ENCODE measurements around the gene ADAMTS18. TPM values are rescaled to one million over a fixed set of nuclear protein-coding genes. Genes with fewer than 3 reads are reported as not detected.

The ADAMTS18 gene
- polyA plus RNA-seq, 2 of the 4 experiments (the other 2 are of a cell fraction): 0.03 TPM; not detected in 1

- no peaks in the 10 kb centered on the region for H3K4me1 ChIP-seq
- ChIA-PET CTCF (no interaction called here), POLR2A (no interaction called here)
- H3K27ac ChIP-seq: no peak overlapping the region
- no peak for ATAC-seq
- H3K9me3 ChIP-seq: no peaks in the 10 kb centered on the region
- no peak overlapping the region for H3K4me3 ChIP-seq
- TF ChIP-seq POLR2A (IDR thresholded peaks at IDR 0.05; ENCODE audit: low read length): no peak
- no peak for TF ChIP-seq ZC3H11A (IDR thresholded peaks at IDR 0.05)
- no peak for TF ChIP-seq CBX2 (IDR thresholded peaks at IDR 0.05; ENCODE audit: borderline replicate concordance, low read depth)
- TF ChIP-seq FOSB (CRISPR knock-in tag; IDR thresholded peaks at IDR 0.05): no peak
- TF ChIP-seq, protein P1, sequence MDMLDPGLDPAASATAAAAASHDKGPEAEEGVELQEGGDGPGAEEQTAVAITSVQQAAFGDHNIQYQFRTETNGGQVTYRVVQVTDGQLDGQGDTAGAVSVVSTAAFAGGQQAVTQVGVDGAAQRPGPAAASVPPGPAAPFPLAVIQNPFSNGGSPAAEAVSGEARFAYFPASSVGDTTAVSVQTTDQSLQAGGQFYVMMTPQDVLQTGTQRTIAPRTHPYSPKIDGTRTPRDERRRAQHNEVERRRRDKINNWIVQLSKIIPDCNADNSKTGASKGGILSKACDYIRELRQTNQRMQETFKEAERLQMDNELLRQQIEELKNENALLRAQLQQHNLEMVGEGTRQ (IDR thresholded peaks at IDR 0.05): no peak
- no peak for TF ChIP-seq MAFK (IDR thresholded peaks at IDR 0.05; ENCODE audit: partially characterized antibody)
- TF ChIP-seq TFCP2L1 (CRISPR knock-in tag; IDR thresholded peaks at IDR 0.05): no peak
- no peak for TF ChIP-seq KDM5A (IDR thresholded peaks at IDR 0.05)
- no peak for TF ChIP-seq MAX (IDR thresholded peaks at IDR 0.05)
- no peak for TF ChIP-seq PBX3 (IDR thresholded peaks at IDR 0.05)
- no peak for TF ChIP-seq FOXS1 (CRISPR knock-in tag; IDR thresholded peaks at IDR 0.05)
- TF ChIP-seq SREBF2 (IDR thresholded peaks at IDR 0.05): no peak
- no peak for TF ChIP-seq SMC3 (IDR thresholded peaks at IDR 0.05)
- TF ChIP-seq RAD21 (conservative IDR thresholded peaks at IDR 0.05 in 1 of 2, IDR thresholded peaks at IDR 0.05 in 1 of 2): no peak
- TF ChIP-seq MAZ (IDR thresholded peaks at IDR 0.05; ENCODE audit: borderline replicate concordance, low read depth, low read length): no peak
- no peak for TF ChIP-seq KDM1A (IDR thresholded peaks at IDR 0.05; ENCODE audit: low read depth)
- WGBS (ENCODE audit: missing lambda C conversion rate): 38% methylated on average over 2 of the region's 2 CpGs
- no peak for DNase-seq (ENCODE audit: low read depth in 1 of 2, low spot score in 1 of 2)
- FAIRE-seq: no peak
- no peak overlapping the region for H3K4me2 ChIP-seq
These were observed 112.1 kb downstream of the ADAMTS18 start for GRCh38 chr16:77322757-77323156.

DNA sequence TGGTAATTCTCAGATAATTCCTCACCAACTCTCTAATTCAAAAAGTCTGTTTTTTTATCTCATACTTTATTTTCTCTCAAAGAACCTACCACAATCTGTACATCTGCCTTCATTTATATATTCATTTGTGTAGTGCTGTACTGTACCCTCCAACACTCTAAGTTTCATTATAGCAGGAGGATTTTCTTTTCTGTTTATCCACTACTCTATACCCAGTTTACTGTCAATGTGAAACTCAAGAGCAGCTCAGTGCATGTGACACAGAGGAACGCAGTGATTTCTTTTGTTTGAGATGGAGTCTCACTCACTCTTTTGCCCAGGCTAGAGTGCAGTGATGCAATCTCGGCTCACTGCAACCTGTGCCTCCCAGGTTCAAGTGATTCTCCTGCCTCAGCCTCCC lies 117.8 kb downstream of the ADAMTS18 start:
- CTCF ChIA-PET: no interaction called here
- no peak for DNase-seq (ENCODE audit: low read depth in 1 of 2, low spot score in 1 of 2)
- no peaks in the 10 kb centered on the region for H3K9me3 ChIP-seq
- no peak overlapping the region for H3K4me3 ChIP-seq
- TF ChIP-seq, protein P2, sequence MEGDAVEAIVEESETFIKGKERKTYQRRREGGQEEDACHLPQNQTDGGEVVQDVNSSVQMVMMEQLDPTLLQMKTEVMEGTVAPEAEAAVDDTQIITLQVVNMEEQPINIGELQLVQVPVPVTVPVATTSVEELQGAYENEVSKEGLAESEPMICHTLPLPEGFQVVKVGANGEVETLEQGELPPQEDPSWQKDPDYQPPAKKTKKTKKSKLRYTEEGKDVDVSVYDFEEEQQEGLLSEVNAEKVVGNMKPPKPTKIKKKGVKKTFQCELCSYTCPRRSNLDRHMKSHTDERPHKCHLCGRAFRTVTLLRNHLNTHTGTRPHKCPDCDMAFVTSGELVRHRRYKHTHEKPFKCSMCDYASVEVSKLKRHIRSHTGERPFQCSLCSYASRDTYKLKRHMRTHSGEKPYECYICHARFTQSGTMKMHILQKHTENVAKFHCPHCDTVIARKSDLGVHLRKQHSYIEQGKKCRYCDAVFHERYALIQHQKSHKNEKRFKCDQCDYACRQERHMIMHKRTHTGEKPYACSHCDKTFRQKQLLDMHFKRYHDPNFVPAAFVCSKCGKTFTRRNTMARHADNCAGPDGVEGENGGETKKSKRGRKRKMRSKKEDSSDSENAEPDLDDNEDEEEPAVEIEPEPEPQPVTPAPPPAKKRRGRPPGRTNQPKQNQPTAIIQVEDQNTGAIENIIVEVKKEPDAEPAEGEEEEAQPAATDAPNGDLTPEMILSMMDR (IDR thresholded peaks at IDR 0.05): no peak
- TF ChIP-seq POLR2A (IDR thresholded peaks at IDR 0.05; ENCODE audit: low read length) (no peak), NR3C1 (IDR thresholded peaks at IDR 0.05) (no peak), HOXB5 (CRISPR knock-in tag; IDR thresholded peaks at IDR 0.05) (no peak), HDAC2 (IDR thresholded peaks at IDR 0.05) (no peak), CBX2 (IDR thresholded peaks at IDR 0.05; ENCODE audit: borderline replicate concordance, low read depth) (no peak)
- FAIRE-seq: no peak
- ATAC-seq: no peak
- no peak overlapping the region for H3K27ac ChIP-seq
- WGBS (ENCODE audit: missing lambda C conversion rate): 82% methylated on average over 2 of the region's 2 CpGs
- H3K4me1 ChIP-seq: no peaks in the 10 kb centered on the region
- POLR2A ChIA-PET: no interaction called here
- H3K4me2 ChIP-seq: no peak overlapping the region

- no peak for FAIRE-seq
- ChIA-PET POLR2A (no interaction called here), CTCF (interaction anchor here (1.8 kb wide), 1 partner anchor 275 kb away, joined by 6 read pairs; no protein-coding TSS in a partner anchor)
- Histone ChIP-seq H3K9me3 (no peaks in the 10 kb centered on the region), H3K4me2 (no peak overlapping the region), H3K4me3 (no peak overlapping the region), H3K27ac (no peak overlapping the region), H3K4me1 (peaks cover 23% of the 10 kb centered on the region)
- no peak for ATAC-seq
- DNase-seq (ENCODE audit: low read depth in 1 of 2, low spot score in 1 of 2): no peak
- 88% methylated on average over 1 of the region's 1 CpG for WGBS (ENCODE audit: missing lambda C conversion rate)
- TF ChIP-seq FOSL2 (IDR thresholded peaks at IDR 0.05) (no peak), FOSL2 (CRISPR knock-in tag; IDR thresholded peaks at IDR 0.05) (no peak), EHF (CRISPR knock-in tag; IDR thresholded peaks at IDR 0.05) (no peak), POLR2AphosphoS2 (conservative IDR thresholded peaks at IDR 0.05; ENCODE audit: low read length) (no peak), CBX2 (IDR thresholded peaks at IDR 0.05; ENCODE audit: borderline replicate concordance, low read depth) (no peak), NR3C1 (IDR thresholded peaks at IDR 0.05) (no peak), CEBPB (IDR thresholded peaks at IDR 0.05) (no peak), RNF2 (IDR thresholded peaks at IDR 0.05; ENCODE audit: borderline replicate concordance, low read depth) (no peak), HEYL (CRISPR knock-in tag; IDR thresholded peaks at IDR 0.05) (no peak), JUN (IDR thresholded peaks at IDR 0.05) (no peak), EP300 (IDR thresholded peaks at IDR 0.05) (no peak), RCOR1 (IDR thresholded peaks at IDR 0.05; ENCODE audit: low read depth, low read length) (no peak)
- TF ChIP-seq, protein P3, sequence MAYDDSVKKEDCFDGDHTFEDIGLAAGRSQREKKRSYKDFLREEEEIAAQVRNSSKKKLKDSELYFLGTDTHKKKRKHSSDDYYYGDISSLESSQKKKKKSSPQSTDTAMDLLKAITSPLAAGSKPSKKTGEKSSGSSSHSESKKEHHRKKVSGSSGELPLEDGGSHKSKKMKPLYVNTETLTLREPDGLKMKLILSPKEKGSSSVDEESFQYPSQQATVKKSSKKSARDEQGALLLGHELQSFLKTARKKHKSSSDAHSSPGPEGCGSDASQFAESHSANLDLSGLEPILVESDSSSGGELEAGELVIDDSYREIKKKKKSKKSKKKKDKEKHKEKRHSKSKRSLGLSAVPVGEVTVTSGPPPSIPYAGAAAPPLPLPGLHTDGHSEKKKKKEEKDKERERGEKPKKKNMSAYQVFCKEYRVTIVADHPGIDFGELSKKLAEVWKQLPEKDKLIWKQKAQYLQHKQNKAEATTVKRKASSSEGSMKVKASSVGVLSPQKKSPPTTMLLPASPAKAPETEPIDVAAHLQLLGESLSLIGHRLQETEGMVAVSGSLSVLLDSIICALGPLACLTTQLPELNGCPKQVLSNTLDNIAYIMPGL (CRISPR knock-in tag; IDR thresholded peaks at IDR 0.05; ENCODE audit: borderline replicate concordance): no peak
- TF ChIP-seq, protein P4, sequence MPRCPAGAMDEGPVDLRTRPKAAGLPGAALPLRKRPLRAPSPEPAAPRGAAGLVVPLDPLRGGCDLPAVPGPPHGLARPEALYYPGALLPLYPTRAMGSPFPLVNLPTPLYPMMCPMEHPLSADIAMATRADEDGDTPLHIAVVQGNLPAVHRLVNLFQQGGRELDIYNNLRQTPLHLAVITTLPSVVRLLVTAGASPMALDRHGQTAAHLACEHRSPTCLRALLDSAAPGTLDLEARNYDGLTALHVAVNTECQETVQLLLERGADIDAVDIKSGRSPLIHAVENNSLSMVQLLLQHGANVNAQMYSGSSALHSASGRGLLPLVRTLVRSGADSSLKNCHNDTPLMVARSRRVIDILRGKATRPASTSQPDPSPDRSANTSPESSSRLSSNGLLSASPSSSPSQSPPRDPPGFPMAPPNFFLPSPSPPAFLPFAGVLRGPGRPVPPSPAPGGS (IDR thresholded peaks at IDR 0.05): no peak
These were observed 124.0 kb downstream of the ADAMTS18 start for GRCh38 chr16:77310877-77311276.
